Left lung (tissue), 10 donors: ENCODE measurements around the gene POLR2L. TPM values are rescaled to one million over a fixed set of nuclear protein-coding genes. Genes with fewer than 3 reads are reported as not detected.

Experiments
- ATAC-seq: fragments of 200-7000 bp; cut with Tn5 transposase; one replicate; pipeline ENCODE4 v1.9.1; 2020; ENCODE audit warnings: moderate library complexity
- DNase-seq, 4 donors: peaks; one replicate each; pipeline ENCODE4 v3.0.0-alpha.2; 2013 to 2020
- H3K27ac ChIP-seq, 2 donors: fragments of 200-600 bp; sonication (generic) in 1 of 2; one replicate each; pipeline versions ENCODE4 v1.5.0 to v1.8.0; 2020 to 2021
- H3K27me3 ChIP-seq, 2 donors: fragments of 200-600 bp; sonication (generic) in 1 of 2; one replicate each; pipeline versions ENCODE4 v1.5.0 to v1.8.0; 2020 to 2021
- H3K36me3 ChIP-seq, 2 donors: fragments of 200-600 bp; sonication (generic) in 1 of 2; one replicate each; pipeline versions ENCODE4 v1.5.0 to v1.8.0; 2020 to 2021
- H3K4me1 ChIP-seq, 2 donors: fragments of 200-600 bp; one replicate each; pipeline ENCODE4 v1.8.0; 2021
- H3K4me3 ChIP-seq, 2 donors: fragments of 200-600 bp; sonication (generic) in 1 of 2; one replicate each; pipeline versions ENCODE4 v1.5.0 to v1.8.0; 2020 to 2021; ENCODE audit warnings: mild to moderate bottlenecking in 1 of 2
- H3K9me3 ChIP-seq, 2 donors: fragments of 200-600 bp; sonication (generic) in 1 of 2; one replicate each; pipeline versions ENCODE4 v1.5.0 to v1.8.0; 2020 to 2021
- intact Hi-C, 2 donors: fragments of 100-400 bp; cut with DNase I; formaldehyde crosslinking; loops; one replicate each; pipeline versions ENCODE4 v1.11.2 to v1.14.2; 2022
- polyA plus RNA-seq, 6 donors: library from polyadenylated mRNA; unstranded; fragments of 120-200 nt; gene quantifications; one replicate each; pipeline ENCODE4 v1.2.1, GENCODE V29; 2013; ENCODE audit not compliant: insufficient read length in 6 of 6
- total RNA-seq, 2 donors: library from RNA; stranded (reverse); fragmentation: NEBNext Ultra II Directional; extraction: Animal tissue kit (Norgen Biotek cat#: 25700); gene quantifications; one replicate each; pipeline ENCODE4 v1.2.1, GENCODE V29; 2021
- TF ChIP-seq, protein P1 (sequence below), 2 donors: fragments of 200-600 bp; sonication (generic) in 1 of 2; IDR thresholded peaks; one replicate each; pipeline versions ENCODE4 v1.5.0 to v1.8.0; 2021; ENCODE audit warnings: antibody characterized with exemption in 2 of 2
- donor health status: DM: no; HTN: yes; CAD: no.
- donor health status: DM: no; HTN: no; CAD: no.

The POLR2L gene
- total and polyA plus RNA-seq, 8 donors = 65.2 to 227 (median 103) TPM

DNA sequence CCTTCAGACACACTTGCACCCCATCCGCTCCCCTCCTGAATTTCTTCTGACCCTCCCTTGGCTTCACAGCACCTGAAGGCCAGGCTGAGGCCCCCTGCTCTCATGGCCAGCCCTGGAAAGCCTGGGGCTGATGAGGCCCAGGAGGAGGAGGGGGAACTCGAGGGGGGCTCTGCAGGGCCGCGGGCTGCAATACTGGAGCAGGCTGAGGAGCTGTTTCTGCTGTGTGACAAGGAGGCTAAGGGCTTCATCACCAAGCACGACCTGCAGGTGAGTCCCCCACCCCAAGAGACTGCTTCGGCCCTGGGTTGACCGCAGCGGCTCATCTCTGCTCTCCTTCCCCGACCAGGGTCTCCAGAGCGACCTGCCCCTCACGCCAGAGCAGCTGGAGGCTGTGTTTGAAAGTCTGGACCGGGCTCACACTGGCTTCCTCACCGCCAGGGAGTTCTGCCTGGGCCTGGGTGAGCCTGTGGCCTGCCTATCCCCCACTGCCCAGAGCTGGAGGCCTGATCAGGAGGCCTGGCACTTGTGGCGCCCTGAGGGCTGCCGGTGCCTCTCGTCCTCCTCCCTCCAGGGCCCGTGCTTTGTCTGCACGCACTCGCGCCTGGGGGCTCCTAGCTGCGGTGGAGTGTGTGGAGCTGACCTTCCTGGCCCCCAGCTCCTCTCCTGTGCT is 13.7 kb downstream of the POLR2L start:
- Histone ChIP-seq H3K27ac (peak overlapping the region; percentile 44 to 80), H3K36me3 (peaks cover 0 to 18% of the 10 kb centered on the region in 2 donors), H3K27me3 (peaks cover 7 to 45% of the 10 kb centered on the region in 2 donors), H3K4me3 (peak overlapping the region in 1 of 2 donors; percentile 43), H3K4me1 (peaks cover 44 to 89% of the 10 kb centered on the region in 2 donors), H3K9me3 (no peaks in the 10 kb centered on the region)
- intact Hi-C loops = no loop called here
- no peak for DNase-seq
- TF ChIP-seq, protein P1, sequence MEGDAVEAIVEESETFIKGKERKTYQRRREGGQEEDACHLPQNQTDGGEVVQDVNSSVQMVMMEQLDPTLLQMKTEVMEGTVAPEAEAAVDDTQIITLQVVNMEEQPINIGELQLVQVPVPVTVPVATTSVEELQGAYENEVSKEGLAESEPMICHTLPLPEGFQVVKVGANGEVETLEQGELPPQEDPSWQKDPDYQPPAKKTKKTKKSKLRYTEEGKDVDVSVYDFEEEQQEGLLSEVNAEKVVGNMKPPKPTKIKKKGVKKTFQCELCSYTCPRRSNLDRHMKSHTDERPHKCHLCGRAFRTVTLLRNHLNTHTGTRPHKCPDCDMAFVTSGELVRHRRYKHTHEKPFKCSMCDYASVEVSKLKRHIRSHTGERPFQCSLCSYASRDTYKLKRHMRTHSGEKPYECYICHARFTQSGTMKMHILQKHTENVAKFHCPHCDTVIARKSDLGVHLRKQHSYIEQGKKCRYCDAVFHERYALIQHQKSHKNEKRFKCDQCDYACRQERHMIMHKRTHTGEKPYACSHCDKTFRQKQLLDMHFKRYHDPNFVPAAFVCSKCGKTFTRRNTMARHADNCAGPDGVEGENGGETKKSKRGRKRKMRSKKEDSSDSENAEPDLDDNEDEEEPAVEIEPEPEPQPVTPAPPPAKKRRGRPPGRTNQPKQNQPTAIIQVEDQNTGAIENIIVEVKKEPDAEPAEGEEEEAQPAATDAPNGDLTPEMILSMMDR (IDR thresholded peaks at IDR 0.05) = no peak
- ATAC-seq = no peak

DNA sequence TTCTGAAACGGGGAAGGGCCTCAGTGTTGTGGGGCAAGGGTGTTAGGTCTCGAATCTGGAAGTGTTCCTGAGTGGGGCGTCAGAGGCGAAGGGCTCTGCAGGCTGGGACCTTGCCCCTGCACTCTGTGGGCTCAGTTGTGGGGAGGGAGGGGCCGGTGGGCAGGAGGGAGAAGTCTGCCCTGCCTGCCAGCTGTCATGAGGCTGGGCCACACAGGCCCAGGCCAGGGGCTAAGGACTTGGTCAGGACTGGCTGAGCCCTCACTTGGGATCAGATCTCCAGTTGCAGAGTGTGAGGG is 14.5 kb downstream of the POLR2L start, which contains the start of gene CRACR2B:
Gene CRACR2B (plus strand): TSS at position 23 of the 296 bp plus-strand sequence. CDS start 689 bp downstream, outside the sequence.
- ATAC-seq (no peak), DNase-seq (no peak)
- H3K9me3 ChIP-seq = no peaks in the 10 kb centered on the region
- intact Hi-C loops = no loop called here
- peak within 1 kb of the TSS; percentile 32 to 53 for H3K4me3 ChIP-seq
- H3K27ac ChIP-seq = peak within 1 kb of the TSS; percentile 58 to 80
- TF ChIP-seq, protein P1 (IDR thresholded peaks at IDR 0.05) = no peak
- H3K4me1 ChIP-seq = peaks cover 44 to 91% of the 10 kb centered on the region in 2 donors
- peaks cover 7 to 45% of the 10 kb centered on the region in 2 donors for H3K27me3 ChIP-seq
- H3K36me3 ChIP-seq = peaks cover 0 to 25% of the 10 kb centered on the region in 2 donors

GRCh38 chr11:827146-827896 is 15.0 kb downstream of the POLR2L start:
- intact Hi-C loops = no loop called here
- Histone ChIP-seq H3K4me1 (peaks cover 44 to 92% of the 10 kb centered on the region in 2 donors), H3K27me3 (peaks cover 7 to 45% of the 10 kb centered on the region in 2 donors), H3K36me3 (peaks cover 0 to 30% of the 10 kb centered on the region in 2 donors), H3K9me3 (no peaks in the 10 kb centered on the region), H3K4me3 (peak overlapping the region; percentile 32 to 53), H3K27ac (peak overlapping the region; percentile 58 to 80)
- ATAC-seq (peak; percentile 7), DNase-seq (peak in 1 of 4 donors; percentile 90)
- TF ChIP-seq, protein P1 (IDR thresholded peaks at IDR 0.05) = no peak

DNA sequence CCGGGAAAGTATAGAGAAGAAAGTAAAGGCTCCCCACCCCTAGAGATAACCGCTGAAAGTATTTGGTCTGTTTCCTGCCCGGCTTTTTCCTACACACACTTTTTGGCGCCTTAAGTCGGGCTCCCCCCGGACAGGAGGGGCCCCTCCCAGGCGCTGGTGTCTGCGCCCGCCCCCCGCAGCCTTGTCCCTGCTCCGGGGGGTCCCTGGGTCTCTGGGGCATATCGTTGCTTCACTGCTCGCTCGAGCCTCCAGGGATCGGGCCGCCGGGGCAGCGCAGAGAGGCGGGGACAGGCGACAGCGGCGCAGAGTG is 15.5 kb downstream of the POLR2L start:
- TF ChIP-seq, protein P1 (IDR thresholded peaks at IDR 0.05) = no peak
- DNase-seq (no peak), ATAC-seq (no peak)
- Histone ChIP-seq H3K36me3 (peaks cover 0 to 32% of the 10 kb centered on the region in 2 donors), H3K9me3 (no peaks in the 10 kb centered on the region), H3K27ac (peak overlapping the region; percentile 58 to 80), H3K4me1 (peaks cover 47 to 92% of the 10 kb centered on the region in 2 donors), H3K4me3 (peak overlapping the region; percentile 32 to 53), H3K27me3 (peaks cover 7 to 45% of the 10 kb centered on the region in 2 donors)
- intact Hi-C loops = no loop called here

DNA sequence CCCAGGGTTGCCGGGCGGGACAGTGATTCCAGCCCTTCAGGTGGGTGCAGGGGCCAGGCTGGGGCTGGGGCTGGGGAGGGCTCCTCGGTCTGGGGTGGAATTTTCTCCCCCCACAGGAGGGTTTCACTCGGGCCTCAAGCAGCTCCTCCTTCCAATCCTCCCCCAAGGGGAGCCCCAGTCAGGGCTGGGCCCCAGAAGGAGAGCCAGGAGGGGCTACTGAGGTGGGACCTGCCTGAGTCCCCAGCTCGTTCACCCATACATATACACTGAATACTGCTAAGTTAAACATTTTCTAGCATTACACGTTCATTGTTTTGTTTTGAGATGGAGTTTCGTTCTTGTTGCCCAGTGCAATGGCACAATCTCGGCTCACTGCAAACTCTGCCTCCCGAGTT is 16.1 kb downstream of the POLR2L start:
- peaks cover 6 to 41% of the 10 kb centered on the region in 2 donors for H3K27me3 ChIP-seq
- H3K4me1 ChIP-seq = peaks cover 51 to 92% of the 10 kb centered on the region in 2 donors
- peak overlapping the region; percentile 54 to 80 for H3K27ac ChIP-seq
- H3K9me3 ChIP-seq = no peaks in the 10 kb centered on the region
- intact Hi-C loops = no loop called here
- peak overlapping the region in 1 of 2 donors; percentile 53 for H3K4me3 ChIP-seq
- DNase-seq = no peak
- ATAC-seq = no peak
- peaks cover 0 to 32% of the 10 kb centered on the region in 2 donors for H3K36me3 ChIP-seq
- TF ChIP-seq, protein P1 (IDR thresholded peaks at IDR 0.05) = no peak
